GM12891 (cell line): Measurements from ENCODE around the gene HMOX1.

Source experiments
- DNase-seq: peaks from one replicate; pipeline ENCODE4 v3.0.0; 2011; ENCODE audit warnings: low spot score; ENCODE audit not compliant: insufficient read length
- FAIRE-seq: peaks from 2 replicates; lab custom pipeline; 2011; peaks lifted over from hg19 to GRCh38; lab: Jason Lieb, UNC
- PAX5 ChIP-seq: IDR thresholded peaks from 2 replicates; pipeline ENCODE4 v1.6.1; 2011; ENCODE audit warnings: low read length, moderate library complexity, mild to moderate bottlenecking; ENCODE audit not compliant: insufficient read depth, severe bottlenecking
- POLR2A ChIP-seq: IDR thresholded peaks from 2 replicates; pipeline ENCODE4 v1.6.1; 2011; ENCODE audit warnings: low read depth, low read length, control low read depth
- POLR2AphosphoS5 ChIP-seq: IDR thresholded peaks from 2 replicates; pipeline ENCODE4 v1.6.1; 2011; ENCODE audit warnings: low read depth, low read length, control low read depth
- POU2F2 ChIP-seq: IDR thresholded peaks from 2 replicates; pipeline ENCODE4 v1.6.1; 2011; ENCODE audit warnings: low read depth, mild to moderate bottlenecking, control low read depth, low read length, moderate library complexity
- SPI1 ChIP-seq: IDR thresholded peaks from 2 replicates; pipeline ENCODE4 v1.6.1; 2011; ENCODE audit warnings: low read depth, low read length, control low read depth
- TAF1 ChIP-seq: IDR thresholded peaks from 2 replicates; pipeline ENCODE4 v1.6.1; 2011; ENCODE audit warnings: low read depth, low read length, control low read depth

HMOX1 gene

GRCh38 chr22:35367331-35367886 is 13.5 kb upstream of the HMOX1 start:
- TF ChIP-seq POLR2AphosphoS5 (no peak), POU2F2 (no peak), POLR2A (no peak), PAX5 (peak; percentile 44)
- DNase-seq (no peak), FAIRE-seq (peak; percentile 83)

- TF ChIP-seq POU2F2 (no peak), POLR2AphosphoS5 (no peak), PAX5 (no peak), TAF1 (no peak), SPI1 (no peak), POLR2A (no peak)
- FAIRE-seq (no peak), DNase-seq (no peak)
Measured at GRCh38 chr22:35368386-35368785, 12.5 kb upstream of the HMOX1 start.

DNA sequence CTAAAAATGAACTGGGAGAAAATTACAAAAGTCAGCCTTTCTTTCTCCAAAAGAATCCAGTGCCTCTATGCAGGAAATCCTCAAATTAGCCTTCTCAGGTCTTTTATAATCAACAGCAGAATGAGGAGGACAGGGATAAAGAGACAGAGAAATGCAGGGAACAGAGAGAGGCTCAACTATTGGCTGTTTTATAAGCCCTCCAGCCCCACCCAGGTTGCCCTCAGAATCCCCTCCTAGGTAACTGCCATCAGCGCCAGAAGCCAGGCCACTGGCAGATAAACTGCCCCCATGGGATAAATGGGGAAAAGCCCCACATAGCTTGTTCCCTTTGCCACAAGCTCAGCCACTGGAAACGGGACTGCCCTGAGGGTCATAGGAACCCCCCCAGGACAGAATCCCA is 10.9 kb upstream of the HMOX1 start:
- DNase-seq (no peak), FAIRE-seq (no peak)
- no peak for TF ChIP-seq POU2F2
- no peak for TF ChIP-seq SPI1
- TF ChIP-seq TAF1 = no peak
- no peak for TF ChIP-seq POLR2AphosphoS5
- TF ChIP-seq PAX5 = no peak

GRCh38 chr22:35373781-35374180 is 7.1 kb upstream of the HMOX1 start:
- TF ChIP-seq TAF1 (no peak), SPI1 (no peak), PAX5 (no peak), POU2F2 (no peak), POLR2A (no peak), POLR2AphosphoS5 (no peak)
- FAIRE-seq = no peak

DNA sequence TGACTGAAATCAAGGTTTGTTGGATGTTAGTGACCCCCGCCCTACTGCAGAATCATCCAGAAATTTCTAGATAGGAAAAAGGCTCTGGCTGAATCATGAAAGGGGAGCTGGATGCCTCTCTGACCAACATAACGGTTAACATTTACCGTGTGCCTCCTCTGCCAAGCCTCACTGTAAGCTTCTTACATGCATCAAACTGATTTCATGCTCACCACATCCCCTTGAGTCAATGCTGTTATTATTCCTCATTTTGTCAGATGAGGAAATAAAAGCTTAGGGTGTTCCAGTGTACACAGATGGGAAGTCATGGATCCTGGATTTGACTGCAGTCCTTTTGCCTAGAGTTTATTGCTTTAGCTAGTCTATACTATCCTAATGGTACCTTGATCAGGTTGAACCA is 5.9 kb upstream of the HMOX1 start:
- DNase-seq (no peak), FAIRE-seq (peak; percentile 23)
- TF ChIP-seq SPI1 = no peak
- no peak for TF ChIP-seq TAF1
- TF ChIP-seq POU2F2 = no peak
- no peak for TF ChIP-seq PAX5
- no peak for TF ChIP-seq POLR2A
- TF ChIP-seq POLR2AphosphoS5 = no peak

More at GRCh38 chr22:35373781-35374180, 7.1 kb upstream of the HMOX1 start:
- DNase-seq = no peak

DNA sequence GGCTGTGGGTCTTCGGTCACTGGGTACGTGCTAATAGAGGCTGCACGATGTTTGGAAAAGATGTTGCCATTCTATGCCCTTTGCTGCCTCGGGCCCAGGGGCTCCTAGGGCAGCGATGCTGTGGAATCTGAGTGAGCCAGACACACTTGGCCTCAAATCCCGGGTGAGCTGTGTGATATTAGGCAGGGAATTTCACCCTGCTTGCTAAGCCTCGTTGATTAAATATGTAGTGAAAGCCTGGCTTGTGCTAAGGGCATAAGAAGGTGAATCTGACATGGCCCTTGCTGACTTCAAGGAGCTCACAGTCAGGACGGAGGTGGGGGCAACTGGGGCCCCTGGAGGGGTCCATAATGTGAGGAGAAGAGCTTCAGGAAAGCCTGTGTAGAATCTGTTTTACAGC is 5.4 kb upstream of the HMOX1 start:
- no peak for FAIRE-seq
- DNase-seq = no peak
- no peak for TF ChIP-seq TAF1
- TF ChIP-seq PAX5 = no peak
- TF ChIP-seq POU2F2 = no peak
- no peak for TF ChIP-seq POLR2AphosphoS5
- no peak for TF ChIP-seq SPI1
- TF ChIP-seq POLR2A = no peak

GRCh38 chr22:35376728-35377472 is 4.0 kb upstream of the HMOX1 start:
- DNase-seq = peak; percentile 63
- TF ChIP-seq POU2F2 (0 out of 2 replicates have a peak, but pooled peaks have one; percentile 50), TAF1 (no peak), SPI1 (peak; percentile 100), POLR2A (peak; percentile 50; the same call in 1 of the 2 replicates), POLR2AphosphoS5 (no peak), PAX5 (no peak)
- FAIRE-seq = peak; percentile 88

DNA sequence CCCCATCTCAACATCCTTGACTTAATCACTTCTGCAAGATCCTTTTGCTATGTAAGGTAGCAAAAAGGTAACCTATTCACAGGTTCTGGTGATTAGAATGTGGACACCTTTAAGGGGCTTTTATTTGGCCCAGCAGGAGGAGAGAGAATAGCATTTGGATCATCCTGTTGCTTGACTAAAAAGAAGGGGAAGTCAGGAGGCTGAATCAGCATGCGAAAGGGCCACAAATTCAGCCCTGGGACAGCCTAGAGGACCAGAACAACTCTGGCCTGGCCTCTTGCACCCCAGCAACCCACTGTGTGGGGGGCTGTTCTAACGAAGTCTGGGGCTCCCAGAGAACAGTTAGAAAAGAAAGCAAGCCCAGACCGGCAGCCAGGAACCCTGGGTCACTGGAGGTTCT is 3.2 kb upstream of the HMOX1 start:
- DNase-seq (no peak), FAIRE-seq (no peak)
- TF ChIP-seq TAF1 = no peak
- no peak for TF ChIP-seq PAX5
- no peak for TF ChIP-seq POU2F2
- TF ChIP-seq SPI1 = no peak
- no peak for TF ChIP-seq POLR2AphosphoS5
- TF ChIP-seq POLR2A = no peak

GRCh38 chr22:35378621-35379020 is 2.3 kb upstream of the HMOX1 start:
- no peak for FAIRE-seq
- no peak for DNase-seq
- TF ChIP-seq POLR2AphosphoS5 = no peak
- TF ChIP-seq POLR2A = no peak
- no peak for TF ChIP-seq SPI1
- TF ChIP-seq TAF1 = no peak
- no peak for TF ChIP-seq PAX5
- no peak for TF ChIP-seq POU2F2
